ENCODE results near the gene AP3M1.

- TF ChIP-seq CTCF (IDR thresholded peaks at IDR 0.05) (no peak), POLR2A (IDR thresholded peaks at IDR 0.05; ENCODE audit: low read depth) (no peak)
Observed at GRCh38 chr10:74097776-74098175, 52.9 kb downstream of the AP3M1 start.
